HG02870 (cell line): ENCODE measurements around the gene PHTF2.
"Not testable (repeated sequence)": the region's sequence is repeated elsewhere in the genome, so short reads cannot be mapped to it uniquely, and the experiment has no call there.

ENCODE experiments used
- ATAC-seq: cut with Tn5 transposase; IDR thresholded peaks from one replicate; pipeline ENCODE4 v1.9.1; 2021; ENCODE audit warnings: mild to moderate bottlenecking, moderate library complexity; ENCODE audit not compliant: unreplicated experiment

PHTF2 gene

DNA sequence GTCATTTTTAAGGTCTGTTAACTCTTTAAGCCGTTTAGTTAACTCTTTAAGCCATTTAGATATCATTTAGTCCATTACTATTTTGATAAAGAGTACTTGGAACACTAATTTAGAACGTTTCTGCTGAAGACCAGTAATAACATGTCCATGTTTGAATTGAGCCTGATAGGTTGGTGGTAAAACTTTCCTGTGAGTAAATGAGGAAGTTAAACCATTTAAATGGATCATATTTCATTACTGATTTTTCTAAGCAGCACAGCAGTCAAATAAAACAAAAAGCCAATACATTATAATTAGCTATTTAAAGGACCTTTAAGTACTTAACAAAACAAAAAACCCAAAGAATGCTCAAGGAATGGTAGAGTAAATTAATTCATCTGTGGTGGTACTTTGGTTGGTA, 29.4 kb downstream of the PHTF2 start:
- no peak for ATAC-seq

DNA sequence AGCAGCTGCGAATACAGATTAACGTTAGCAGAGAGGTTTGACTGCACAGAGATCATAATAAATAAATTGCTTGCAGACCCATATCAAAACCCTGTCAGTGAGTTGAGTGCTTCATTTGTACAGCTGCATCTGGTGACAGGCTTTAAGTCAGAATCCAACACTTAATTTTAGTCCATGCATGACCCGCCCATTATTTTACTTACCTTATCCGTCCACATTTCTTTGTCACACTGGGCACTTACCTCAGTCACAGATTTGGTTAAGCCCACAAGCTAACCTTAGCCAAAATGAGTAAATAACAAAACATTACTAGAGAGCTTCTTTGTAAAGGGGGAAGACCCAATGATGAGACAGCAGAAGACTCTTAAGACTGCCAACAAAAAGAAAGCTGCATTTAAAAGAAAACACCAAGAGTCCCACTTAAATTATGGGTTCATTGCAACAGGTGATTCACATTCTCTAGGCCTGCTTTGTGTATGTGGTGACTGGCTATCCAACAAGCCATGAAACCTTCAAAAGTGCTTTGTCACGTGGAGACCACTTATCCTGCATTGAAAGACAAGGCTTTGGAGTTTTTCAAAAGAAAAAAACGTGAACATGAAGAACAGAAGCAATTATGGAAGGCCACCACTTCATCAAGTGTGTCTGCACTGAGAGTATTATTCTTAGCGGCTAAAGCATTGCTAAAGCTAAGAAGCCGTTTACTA, 32.2 kb downstream of the PHTF2 start:
- no peak for ATAC-seq

DNA sequence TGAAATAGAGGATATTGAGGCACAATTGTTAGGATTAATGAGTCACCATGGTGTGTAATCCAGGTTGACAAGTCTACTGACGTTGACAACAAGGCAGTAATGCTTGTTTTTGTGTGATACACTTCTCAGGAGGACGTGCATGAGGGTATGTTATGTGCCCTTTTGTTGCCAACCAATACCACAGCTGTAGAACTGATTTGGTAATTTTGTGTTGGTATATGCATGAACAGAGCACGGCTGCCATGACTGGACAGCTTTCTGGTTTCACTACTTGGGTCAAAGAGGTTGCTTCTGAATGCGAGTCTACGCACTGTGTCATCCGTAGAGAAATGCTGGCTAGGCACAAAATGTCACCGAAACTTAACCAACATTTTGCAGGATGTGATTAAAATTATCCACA, 32.9 kb downstream of the PHTF2 start:
- ATAC-seq = no peak

DNA sequence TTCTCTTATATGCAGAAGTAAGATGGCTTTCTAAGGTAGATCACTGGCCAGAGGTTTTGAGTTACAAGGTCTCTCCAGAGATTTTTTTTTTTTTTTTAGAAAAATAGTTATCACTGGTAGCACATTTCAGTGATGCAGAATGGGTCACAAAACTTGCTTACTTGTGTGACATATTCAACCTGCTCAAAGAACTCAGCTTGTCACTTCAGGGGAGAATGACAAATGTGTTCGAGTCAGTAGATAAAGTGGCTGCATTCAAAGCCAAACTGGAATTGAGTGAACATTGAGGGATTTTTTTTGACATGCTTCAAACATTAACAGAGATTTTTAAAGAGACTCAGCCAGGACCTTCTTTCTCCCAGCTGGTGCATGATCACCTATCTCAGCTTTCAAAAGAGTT, 33.4 kb downstream of the PHTF2 start:
- ATAC-seq = no peak

DNA sequence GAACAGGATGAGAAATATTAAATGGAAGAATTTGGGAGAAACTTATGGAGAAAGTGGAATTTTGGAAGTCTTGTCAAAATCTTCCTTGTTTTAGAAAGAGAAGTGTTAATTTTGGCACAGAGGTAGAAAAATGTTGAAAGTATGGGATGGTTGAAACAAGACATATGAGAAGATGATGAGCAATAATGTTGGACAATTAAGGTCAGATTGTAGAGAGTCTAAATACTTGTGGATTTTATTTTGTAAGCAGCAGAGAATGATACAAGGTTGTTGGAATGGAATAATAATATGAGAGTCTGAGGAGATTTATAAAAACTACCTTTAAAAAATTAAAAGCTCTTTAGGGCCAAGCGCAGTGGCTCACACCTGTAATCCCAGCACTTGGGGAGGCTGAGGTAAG, 34.6 kb downstream of the PHTF2 start:
- ATAC-seq = no peak

DNA sequence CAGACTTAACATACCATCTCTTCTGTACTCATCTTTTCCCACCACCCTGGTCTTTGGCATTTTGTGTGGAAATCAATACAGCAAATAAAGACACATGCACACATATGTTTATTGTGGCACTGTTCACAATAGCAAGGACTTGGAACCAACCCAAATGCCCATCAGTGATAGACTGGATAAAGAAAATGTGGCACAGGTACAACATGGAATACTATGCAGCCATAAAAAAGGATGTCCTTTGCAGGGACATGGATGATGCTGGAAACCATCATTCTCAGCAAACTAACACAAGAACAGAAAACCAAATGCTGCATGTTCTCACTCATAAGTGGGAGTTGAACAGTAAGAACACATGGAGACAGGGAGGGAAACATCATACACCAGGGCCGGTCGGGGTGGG, 37.9 kb downstream of the PHTF2 start:
- ATAC-seq = not testable (repeated sequence)

DNA sequence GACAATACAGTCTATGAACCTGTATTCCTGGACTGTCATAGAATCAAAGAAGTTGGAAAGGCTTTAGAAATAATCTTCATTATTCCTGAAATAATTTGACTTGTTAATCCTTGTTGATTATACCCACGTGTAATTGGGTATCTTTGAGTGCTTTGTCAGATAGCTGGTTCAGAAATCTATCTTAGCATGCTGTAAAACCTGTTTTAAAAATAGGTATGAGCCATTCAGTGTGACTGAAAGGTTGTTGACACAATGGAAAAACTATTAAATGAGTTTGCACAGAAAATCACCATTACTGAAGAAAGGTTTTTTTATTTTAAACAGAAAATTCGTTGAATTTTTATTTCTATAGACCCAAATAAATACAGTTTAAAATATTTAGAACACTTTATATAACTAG, 38.7 kb downstream of the PHTF2 start:
- no peak for ATAC-seq

DNA sequence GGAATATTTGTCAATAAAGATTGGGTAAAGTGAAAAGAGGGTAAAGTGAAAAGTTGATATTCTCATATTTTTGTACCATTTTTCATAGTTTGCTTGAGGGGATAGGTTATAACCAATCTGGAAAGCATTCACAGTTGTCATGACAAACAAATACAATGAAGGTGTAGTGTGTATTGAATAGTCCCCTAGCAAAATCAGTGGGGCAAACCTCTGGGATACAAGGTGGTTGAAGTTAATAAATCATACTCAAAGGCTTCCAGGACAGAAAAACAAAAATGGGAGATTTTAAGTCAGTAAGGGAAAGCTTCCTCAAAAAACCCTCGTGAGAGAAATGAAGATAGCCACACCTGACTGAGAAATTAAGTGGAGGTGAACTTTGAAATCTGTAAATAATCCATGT, 39.4 kb downstream of the PHTF2 start:
- no peak for ATAC-seq

DNA sequence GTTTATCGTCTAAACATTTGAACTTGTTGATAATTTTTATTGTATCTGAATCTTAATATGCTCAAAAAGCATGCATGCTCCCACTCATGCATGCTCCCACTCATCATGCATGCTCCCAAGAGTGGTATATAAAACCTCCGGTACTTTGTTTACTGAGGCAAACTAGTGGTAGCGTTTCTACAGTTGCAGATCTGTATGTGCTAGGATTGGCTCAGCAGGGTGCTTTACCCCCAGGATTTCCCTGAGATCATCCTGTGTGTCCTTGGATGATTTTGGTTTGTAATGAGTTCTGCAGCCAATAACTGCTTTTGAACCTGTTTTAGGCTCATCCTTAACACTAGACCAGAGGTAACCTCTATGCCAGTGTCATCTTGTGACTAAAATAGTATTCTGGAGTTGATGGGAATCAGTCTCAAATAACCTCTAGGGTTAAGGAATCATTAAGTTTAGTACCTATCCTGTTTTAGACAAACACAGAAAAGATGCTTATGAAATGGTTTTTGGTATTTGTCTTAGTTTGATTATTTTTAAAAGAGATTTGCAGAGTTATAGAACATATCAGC, 40.4 kb downstream of the PHTF2 start:
- no peak for ATAC-seq

DNA sequence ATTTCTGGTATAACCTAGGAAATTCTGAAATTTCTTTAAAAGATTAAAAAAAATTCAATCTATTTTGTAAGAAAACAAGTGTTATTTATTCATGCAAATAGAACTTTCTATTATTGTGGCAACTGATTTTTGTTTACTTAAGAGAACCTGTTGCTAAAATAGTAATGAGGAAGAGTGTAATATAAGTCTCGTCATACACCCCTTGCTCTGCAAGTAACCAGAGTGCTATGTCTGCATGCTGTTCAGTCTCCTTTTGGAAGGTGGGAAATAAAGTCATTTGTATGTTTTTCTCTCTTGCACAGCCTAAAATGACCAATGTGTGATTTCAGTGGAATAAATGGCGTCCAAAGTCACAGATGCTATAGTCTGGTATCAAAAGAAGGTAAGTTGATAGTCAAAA, 41.3 kb downstream of the PHTF2 start:
- ATAC-seq = no peak

DNA sequence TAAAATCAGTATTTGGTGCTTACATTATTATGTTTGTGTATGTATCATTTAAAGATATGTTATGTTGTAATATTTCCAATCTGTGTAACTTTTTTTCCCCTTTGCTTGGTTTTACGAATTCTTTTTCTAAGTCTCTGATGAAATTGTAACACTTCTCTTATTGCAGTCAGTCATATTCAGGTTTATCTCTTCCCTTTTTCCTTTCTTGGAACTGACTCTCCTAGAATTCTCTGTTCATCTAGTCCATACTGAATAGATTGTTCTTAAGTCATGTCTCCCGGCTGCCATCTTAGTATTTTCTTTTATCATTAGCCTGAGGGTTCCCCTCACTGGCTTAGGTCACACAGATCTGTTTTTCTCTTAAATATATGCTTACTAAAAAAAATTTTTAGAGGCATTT, 44.6 kb downstream of the PHTF2 start:
- ATAC-seq = no peak

DNA sequence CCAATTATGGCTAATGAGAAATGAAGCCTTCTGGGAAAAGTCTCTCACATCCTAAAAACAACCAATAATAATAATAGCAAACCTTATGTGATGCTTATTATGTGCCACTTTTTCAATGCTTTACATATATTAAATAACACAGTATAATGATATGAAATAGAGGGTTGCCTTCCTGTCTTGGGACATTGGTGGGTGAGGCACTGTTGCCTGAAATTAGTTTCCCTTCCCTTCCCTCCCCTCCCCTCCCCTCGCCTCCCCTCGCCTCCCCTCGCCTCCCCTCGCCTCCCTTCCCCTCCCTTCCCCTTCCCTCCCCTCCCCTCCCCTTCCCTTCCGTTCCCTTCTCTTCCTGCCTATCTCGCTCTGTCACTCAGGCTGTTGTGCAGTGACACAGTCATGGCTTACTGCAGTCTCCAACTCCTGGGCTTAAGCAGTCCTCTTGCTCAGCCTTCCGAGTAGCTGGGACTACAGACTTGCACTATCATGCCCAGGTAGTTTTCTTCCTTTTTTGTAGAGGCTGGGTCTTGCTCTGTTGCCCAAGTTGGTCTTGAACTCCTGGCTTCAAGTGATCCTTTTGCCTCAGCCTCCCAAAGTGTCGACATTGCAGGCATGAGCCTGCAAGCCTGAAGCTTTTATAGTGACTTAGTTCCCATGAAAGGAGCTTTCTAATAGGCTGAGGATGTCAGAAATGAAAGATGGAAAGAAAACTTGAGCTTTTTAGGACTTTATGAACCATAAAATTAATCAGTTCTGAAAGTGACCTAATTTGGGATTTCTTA, 47.9 kb downstream of the PHTF2 start:
- ATAC-seq = no peak

DNA sequence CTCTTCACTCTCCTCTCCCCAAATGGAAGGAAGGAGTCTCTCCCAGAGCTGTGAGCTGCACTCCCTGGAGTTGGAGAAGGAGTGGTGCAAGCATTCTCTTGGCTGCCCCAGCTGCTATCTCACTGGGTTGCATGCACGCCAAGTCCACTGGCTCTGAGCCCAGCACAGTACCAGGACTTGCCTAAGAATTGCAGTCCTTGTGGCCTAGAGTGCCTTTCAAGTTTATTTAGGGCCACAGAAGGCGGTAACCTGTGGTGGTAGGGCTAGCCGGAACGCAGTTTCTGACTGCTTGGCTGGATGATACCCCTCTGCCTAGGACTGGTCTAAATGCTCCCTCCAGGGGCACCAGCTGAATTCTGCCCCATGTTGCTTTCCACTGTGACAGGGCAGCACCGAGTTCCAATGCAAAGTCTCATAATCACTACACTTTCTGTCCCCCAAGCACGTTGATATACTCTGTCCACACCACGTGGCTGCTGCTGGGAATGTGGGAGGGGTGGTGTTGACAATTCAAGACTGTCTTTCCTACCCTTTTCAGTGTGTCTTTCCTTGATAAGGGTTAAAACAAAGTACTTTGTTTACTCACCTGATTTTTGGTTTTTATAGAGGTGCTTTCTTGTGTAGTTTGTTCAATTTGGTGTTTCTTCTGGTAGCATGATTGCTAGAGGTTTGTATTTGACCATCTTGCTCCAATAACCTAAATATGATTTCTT, 57.0 kb downstream of the PHTF2 start:
- ATAC-seq = no peak

DNA sequence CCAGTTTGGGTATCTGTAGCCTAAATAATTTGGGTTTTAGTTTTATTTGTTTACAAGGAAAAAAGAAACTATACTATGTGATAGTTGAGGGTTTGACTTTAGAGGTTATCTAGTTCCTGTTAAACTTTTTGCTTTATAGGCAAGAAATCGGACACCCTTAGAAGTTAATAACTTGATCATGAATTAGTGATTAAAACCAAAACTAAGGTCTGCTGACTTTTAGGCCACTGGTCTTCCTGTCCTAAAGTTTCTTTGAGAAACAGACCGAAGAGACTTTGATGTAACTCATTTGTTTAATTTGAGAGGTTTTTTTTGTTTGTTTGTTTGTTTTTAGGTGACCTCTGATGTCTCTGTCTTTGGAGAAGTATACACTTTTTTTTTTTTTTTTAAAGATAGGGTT, 59.7 kb downstream of the PHTF2 start:
- peak; percentile 53 for ATAC-seq

DNA sequence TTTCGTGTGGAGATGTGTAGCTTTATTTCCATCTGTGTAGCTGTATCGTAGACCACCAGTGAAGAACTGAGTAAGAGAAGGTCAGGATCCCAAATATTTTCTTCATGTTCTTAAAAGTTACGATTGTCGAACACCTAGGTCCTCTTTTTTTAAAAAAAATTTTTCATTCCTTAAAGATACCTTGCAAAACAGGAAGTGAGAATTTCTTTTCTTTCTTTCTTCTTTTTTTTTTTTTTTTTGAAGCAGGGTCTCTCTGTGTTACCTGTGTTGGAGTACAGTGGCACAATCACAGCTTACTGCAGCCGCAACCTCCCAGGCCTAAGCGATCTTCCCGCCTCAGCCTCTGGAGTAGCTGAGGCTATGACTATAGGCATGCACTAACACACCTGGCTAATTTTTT, 60.8 kb downstream of the PHTF2 start:
- ATAC-seq = no peak

DNA sequence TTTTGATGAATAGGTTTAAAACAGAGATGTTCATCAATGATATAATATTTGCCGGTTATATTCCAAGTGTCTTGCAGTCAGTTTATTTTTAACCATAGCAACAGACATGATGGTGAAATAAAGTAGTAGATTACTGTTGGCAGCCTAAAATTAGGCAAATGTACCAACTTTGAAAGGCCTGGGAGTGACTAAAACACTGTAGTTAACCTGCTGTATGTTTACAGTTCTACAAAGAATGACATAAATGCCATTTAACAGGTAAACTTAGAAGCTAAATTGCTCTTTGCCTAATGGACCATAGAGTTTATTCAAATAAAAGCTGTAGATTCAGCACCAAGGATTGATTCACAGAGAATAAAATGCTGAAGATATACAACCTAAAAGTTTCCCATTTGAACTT, 64.1 kb downstream of the PHTF2 start:
- no peak for ATAC-seq

DNA sequence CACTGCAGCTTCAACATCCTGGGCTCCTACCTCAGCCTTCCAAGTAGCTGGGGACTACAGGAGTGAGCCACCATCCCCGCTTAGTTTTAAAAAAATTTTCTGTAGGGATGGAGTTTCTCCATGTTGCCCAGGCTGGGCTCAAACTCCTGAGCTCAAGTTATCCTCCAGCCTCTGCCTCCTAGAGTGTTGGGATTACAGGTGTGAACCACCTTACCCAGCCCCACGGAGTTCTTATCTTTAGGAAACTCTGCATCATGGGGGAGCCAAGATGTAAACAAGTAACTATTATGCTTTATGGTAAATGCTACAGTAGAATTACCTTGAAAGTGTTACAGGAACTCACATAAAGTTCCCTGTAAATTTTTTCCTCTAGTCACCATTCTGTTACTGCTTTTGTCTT, 65.3 kb downstream of the PHTF2 start:
- ATAC-seq = no peak

DNA sequence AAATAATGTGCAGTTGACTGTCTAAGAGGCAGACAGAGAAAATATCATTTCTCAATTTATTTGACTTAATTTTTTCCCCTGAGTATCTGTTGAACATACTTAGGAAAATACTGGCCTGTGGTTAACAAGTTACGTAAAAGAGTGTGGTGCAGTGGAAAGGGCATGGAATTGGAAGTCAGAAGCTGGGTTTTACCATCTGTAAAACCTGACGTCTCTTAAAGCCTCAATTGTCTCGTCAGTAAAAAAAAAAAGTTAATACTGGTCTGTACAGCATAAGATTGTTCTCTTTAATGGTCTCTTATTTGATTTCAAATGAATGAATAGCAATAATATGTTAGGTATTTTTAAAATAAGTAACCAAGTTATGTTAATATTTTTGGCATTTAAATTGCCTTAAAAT, 67.8 kb downstream of the PHTF2 start:
- no peak for ATAC-seq

DNA sequence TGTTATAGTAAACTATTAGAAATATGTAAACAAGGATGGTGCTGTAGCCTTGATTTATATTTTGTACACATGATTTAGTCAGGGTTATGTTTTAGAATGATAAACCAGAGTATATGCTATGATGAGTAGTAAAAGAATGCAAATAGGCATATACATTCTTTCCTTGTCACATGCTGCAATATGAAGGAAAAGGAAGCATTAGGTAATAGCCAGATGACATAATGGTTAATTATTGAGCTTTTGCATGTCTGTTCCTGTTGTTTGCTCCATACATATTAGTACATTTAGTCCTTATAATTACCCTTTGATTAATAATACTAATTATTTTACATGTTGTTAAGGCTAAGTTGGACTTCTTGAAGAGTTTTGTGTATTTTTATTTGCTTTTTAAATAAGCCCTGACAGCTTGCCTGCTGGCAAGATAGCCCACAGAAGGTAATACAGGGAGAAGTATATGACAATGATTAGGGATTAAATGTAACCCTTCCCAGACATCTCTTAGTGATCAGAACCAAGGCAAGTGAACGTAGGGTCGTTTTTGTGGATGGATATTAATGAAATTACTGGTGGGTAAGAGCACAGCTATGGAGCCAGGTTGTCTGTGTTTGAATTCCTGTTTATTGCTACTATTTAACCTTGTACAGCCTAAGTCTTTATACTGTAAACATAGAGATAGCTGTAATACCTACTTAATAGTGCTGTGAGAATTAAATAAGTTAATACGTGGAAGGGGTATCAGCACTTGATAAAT, 68.4 kb downstream of the PHTF2 start:
- ATAC-seq = no peak

DNA sequence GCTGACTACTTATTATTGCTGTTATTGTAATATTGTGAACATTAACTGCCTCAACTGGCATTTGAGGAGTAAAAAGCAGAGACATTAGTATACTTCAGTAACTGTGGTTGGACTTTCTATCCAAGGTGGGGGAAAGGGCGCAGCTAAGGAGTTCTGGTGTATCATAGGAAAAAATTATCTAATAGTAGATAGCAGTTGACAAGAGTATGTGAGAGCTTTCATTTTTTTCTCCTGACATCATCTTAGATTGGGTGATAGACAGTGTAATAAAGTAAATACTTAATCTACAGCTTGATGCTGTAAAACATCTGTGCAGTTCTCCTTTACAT, 68.9 kb downstream of the PHTF2 start:
- ATAC-seq = no peak

DNA sequence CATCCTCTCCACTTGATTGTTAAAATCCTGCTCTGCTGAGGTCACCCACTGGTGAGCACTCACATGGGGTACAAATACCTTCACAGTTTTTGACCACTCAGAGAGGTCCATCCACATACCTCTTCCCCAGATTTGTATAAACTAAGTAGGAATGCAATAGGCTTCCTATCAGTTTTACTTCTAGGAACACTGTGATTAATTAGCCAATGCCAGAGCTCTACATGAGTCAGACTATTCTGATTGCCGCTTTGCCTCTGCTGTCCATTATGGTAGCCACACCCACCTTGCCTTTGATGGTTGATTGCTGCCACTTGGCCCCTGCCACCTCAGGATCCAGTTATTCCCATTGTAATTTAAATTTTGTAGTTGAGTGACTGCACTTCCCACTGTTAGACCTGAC, 73.7 kb downstream of the PHTF2 start:
- ATAC-seq = not testable (repeated sequence)
